Measurements from ENCODE around the gene CACNA1G.

GRCh38 chr17:50547035-50547735 is 13.3 kb upstream of the CACNA1G start, which contains the start of gene SPATA20:
- TF ChIP-seq, protein P1, sequence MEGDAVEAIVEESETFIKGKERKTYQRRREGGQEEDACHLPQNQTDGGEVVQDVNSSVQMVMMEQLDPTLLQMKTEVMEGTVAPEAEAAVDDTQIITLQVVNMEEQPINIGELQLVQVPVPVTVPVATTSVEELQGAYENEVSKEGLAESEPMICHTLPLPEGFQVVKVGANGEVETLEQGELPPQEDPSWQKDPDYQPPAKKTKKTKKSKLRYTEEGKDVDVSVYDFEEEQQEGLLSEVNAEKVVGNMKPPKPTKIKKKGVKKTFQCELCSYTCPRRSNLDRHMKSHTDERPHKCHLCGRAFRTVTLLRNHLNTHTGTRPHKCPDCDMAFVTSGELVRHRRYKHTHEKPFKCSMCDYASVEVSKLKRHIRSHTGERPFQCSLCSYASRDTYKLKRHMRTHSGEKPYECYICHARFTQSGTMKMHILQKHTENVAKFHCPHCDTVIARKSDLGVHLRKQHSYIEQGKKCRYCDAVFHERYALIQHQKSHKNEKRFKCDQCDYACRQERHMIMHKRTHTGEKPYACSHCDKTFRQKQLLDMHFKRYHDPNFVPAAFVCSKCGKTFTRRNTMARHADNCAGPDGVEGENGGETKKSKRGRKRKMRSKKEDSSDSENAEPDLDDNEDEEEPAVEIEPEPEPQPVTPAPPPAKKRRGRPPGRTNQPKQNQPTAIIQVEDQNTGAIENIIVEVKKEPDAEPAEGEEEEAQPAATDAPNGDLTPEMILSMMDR (IDR thresholded peaks at IDR 0.05) = peak in 3 of 4 experiments; percentile 99 to 100 (median 99)
- TF ChIP-seq POLR2A (IDR thresholded peaks at IDR 0.05) = peak; percentile 70 to 90

Measured in gastroesophageal sphincter (tissue), 3 donors.